Measurements from ENCODE around the gene LPCAT1.

The LPCAT1 gene

GRCh38 chr5:1554410-1554967, 30.7 kb upstream of the LPCAT1 start:
- no peak for DNase-seq (ENCODE audit: low read depth in 2 of 2)

DNA sequence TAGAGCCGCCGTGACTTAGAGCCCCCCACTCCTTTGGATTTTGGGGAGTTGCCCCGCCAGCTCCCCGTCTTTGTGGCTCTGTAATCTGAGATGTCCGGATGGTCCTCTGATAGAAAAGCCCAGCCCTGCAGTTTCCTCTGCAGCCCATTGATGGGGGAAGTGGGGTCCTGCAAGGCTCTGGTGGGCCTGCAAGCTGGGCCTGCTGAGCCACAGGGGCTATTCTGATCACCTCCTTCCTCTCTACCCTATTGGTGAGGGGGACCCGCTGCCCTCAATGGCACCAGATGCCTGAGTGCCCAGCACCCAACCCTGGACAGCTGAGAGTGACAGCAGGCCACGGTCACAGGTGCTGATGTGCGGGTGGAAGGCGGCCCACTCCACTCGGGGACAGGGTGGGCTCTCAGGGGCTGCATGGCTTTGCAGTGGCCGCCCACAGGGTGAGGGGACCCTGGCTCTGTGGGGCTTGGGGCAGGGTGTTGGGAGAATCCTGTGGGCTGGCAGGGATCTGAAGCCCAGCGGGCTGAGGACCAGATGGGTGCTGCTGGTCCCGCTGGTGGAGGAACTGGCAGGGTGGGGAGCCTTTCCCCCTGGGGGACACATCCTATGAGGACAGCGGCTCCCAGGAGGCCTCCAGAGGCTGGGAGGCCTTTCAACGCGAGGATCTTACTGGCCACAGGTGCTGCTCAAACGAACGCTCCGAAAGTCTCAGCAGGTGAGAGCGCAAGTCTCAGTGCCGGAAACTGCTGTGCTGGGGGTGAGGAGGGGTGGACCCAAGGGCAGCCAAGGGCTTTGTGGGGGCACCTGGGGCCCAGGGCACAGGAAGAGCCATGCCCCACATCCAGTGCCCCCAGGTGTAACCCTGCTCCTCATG, 30.0 kb upstream of the LPCAT1 start:
- DNase-seq (ENCODE audit: low read depth in 2 of 2) = no peak

GRCh38 chr5:1552521-1553255, 28.9 kb upstream of the LPCAT1 start:
- DNase-seq (ENCODE audit: low read depth in 2 of 2) = no peak

DNA sequence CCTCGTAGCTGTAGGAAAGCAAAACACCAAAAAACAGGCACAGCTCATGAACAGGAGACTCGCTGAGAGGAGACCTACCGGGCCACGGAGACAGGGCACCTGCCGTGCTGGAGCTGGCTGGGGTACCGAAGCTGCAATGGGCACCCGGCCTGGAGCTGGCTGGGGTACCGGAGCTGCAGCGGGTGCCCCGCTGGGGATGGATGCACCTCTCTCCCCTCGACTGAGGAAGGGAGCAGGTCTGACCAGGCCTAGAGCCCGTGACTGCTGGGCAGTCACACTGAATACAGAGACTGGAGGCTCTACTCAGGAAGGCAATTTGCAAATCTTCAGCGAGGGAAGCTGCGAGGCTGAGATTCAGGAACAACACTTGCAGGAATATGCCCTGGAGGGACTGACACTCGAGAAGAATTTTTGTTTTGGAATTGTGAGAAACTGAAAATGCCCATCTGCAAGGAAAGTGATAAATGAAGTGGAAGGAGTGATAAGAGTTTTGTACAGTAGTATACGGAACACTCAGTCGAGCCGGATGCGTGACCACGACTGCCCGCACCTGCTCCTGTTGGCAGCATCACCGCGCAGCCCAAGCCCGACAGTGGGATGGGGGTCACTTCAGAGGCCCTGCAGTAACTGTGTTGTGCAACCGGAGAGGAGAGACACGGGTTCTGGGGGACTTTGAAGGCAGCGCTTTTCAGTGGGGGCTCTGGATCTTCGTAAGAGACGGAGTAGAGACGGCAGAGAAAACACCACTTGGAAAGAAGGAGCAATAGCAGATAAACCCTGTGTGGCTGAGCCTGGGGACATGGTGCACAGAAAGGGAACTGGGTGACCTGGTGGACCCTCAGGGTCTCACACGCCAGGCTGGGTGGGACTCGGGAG, 27.9 kb upstream of the LPCAT1 start:
- DNase-seq (ENCODE audit: low read depth in 2 of 2) = no peak

DNA sequence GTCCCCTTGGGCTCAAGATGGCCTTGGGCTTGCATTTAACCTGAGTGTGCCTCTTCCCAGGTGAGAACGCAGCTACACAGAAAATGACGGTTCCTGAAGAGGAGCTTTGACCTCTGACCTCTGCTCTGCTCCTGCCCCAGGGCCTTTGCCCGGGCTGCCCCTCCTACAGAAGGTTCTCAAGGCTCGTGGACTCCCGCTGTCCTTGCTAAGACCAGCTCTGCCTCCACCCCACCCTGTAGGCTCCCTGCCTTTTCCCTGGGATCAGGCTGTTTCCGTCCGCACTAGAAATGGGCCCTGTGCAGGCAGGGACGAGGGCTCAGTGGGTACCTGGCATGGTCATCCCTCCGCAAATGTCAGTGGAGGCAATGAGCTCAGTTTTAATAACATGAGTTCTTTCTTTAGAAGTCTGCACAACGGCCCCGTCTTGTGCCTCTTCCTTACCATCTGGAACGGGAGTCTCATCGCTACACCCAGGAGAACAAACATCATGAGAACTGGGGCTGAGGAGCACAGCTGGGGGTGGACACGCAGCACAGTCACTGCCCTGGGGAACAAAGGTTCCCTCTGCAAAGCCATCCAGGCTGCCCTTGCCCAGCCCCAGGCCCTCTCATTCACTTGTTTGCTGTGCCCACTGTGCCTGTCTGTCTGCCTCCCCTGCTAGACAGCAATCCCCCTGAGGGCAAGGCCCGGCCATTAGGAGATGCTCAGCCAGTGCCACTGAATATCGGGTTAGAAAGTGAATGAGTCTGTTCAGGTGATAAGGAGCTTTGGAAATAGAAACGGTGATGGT, 26.7 kb upstream of the LPCAT1 start:
- no peak for DNase-seq (ENCODE audit: low read depth in 2 of 2)

GRCh38 chr5:1549475-1550030, 25.8 kb upstream of the LPCAT1 start:
- no peak for DNase-seq (ENCODE audit: low read depth in 2 of 2)

GRCh38 chr5:1548702-1549474, 25.1 kb upstream of the LPCAT1 start:
- no peak for DNase-seq (ENCODE audit: low read depth in 2 of 2)

- no peak for DNase-seq (ENCODE audit: low read depth in 2 of 2)
Observed at GRCh38 chr5:1547655-1548054, 23.9 kb upstream of the LPCAT1 start.

DNA sequence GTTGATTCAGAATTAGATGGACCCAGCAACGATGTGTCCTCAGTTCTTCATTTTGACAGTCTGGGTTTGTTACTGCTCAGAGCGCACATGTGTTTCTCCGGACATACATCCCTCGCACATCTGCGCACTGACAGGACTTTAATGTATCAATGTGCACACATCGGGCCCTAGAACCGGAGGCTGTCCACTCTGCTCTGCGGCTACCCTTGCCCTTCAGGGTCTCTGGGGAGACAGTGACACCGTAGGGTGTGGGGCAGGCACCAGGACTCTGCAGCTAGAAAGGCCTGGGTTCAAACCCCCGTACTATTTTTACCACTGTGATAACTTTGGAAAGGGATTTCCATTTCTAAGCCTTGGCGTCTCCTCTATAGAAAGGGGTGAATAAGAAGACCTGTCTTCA, 23.5 kb upstream of the LPCAT1 start:
- no peak for DNase-seq (ENCODE audit: low read depth in 2 of 2)

- no peak for DNase-seq (ENCODE audit: low read depth in 2 of 2)
Observed at GRCh38 chr5:1546556-1546955, 22.8 kb upstream of the LPCAT1 start.

DNA sequence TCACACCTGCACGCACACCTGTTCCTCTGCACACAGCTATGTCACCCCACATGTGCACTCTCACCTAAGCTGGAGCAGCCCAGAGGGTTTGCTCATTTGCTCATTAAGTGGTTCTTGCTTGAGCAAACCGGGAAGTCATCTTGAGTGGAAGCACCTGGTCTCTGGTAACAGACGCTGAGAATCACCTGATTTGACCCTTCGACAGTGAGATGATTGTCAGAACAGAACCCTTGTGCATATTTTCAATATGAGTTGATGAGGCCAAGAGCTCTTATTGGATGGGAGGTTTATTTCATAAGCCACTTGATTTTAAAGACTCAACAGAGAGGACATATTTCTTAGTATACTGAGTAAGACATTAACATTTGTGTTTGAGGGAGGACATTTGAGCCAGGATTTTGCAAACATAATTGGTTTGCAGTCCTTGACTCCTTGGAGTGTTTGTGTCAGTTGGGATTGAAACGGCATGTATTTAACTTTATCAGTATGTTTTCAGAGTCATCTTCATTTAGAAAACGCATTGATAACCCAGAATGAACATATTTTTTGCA, 22.1 kb upstream of the LPCAT1 start:
- DNase-seq (ENCODE audit: low read depth in 2 of 2) = no peak

- DNase-seq (ENCODE audit: low read depth in 2 of 2) = no peak
Observed at GRCh38 chr5:1545126-1545804, 21.5 kb upstream of the LPCAT1 start.

DNA sequence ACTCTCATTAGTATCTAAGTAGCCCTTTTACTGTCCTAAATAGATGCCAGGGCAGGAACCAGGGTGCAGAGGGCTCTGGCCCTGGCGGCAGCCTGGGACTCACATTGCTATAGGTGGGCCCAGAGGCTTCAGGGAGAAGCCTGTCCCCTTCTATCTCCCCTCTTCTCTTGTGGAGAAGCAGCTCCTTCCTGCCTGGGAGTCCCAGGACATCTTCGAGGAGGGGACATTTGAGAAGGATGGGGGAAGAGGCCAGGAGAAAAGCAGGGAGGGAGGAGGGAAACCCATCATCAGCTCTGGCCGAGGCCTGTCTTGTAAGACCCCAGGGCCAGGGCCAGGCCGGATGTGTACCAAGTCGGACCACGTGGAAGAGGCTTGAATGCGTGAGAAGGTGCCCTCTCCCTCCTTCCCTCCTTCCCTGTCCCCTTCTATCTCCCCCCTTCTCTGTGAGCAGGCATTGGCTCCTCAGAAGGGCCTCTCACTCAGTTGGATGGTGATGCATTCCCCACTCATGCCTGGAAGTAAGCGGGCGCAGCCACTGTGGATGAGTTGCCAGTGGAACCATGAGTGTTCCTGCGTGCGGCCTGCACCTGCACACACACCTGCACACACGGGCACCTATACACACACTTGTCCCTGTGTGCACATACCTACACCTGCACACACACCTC, 20.7 kb upstream of the LPCAT1 start:
- no peak for DNase-seq (ENCODE audit: low read depth in 2 of 2)

GRCh38 chr5:1543398-1544293, 19.9 kb upstream of the LPCAT1 start:
- DNase-seq (ENCODE audit: low read depth in 2 of 2) = no peak

GRCh38 chr5:1542781-1543180, 19.0 kb upstream of the LPCAT1 start:
- no peak for DNase-seq (ENCODE audit: low read depth in 2 of 2)

DNA sequence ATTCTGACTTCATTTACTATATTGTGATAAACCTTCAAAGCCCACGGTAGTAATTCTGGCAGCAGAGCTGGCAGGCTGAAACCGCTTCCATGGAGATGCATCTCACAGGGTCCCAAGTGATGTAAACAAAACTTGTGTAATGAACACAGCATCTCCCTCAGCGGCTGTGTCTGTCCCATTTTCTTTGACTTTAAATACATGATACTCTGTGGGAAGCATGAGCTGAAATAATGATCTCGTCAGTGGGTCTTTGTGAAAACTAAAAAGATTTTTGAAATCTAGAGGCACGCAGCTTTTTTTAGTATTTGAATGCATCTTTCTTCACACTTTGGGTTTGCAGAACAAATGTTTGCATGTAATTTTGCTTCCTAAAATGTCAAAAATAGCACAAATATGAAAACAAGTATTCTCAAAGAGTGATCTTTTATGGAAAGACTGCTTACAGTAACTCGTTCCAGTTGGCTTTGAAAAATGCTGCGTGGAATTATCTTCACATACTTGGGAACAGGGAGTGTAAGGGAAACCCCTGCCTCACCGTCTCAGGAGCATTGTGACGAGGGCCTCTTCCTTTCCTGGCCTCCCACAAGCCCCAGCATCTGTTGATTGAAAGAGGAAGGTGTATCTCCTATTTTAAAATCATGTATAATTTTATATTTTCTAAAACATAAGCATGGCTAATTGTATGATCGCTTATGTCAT, 18.1 kb upstream of the LPCAT1 start:
- DNase-seq (ENCODE audit: low read depth in 2 of 2) = no peak

Measured in stimulated activated CD8-positive, alpha-beta memory T cell treated with anti-CD3 and anti-CD28 coated beads, Interleukin-15, amount 100 ng/mL, for 4 hours (primary cell).